NCI-H446 (cell line): ENCODE results near the gene PRR4.

ENCODE experiments used
- DNase-seq, 2 experiments: peaks; one replicate each; lab custom pipeline; 2025; lab: John Stamatoyannopoulos, UW

The PRR4 gene

GRCh38 chr12:10801741-10802140, 47.5 kb downstream of the PRR4 start:
- no peak for DNase-seq
